ENCODE data around the gene WDR54.

- TF ChIP-seq, protein P1, sequence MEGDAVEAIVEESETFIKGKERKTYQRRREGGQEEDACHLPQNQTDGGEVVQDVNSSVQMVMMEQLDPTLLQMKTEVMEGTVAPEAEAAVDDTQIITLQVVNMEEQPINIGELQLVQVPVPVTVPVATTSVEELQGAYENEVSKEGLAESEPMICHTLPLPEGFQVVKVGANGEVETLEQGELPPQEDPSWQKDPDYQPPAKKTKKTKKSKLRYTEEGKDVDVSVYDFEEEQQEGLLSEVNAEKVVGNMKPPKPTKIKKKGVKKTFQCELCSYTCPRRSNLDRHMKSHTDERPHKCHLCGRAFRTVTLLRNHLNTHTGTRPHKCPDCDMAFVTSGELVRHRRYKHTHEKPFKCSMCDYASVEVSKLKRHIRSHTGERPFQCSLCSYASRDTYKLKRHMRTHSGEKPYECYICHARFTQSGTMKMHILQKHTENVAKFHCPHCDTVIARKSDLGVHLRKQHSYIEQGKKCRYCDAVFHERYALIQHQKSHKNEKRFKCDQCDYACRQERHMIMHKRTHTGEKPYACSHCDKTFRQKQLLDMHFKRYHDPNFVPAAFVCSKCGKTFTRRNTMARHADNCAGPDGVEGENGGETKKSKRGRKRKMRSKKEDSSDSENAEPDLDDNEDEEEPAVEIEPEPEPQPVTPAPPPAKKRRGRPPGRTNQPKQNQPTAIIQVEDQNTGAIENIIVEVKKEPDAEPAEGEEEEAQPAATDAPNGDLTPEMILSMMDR (IDR thresholded peaks at IDR 0.05; ENCODE audit: low read depth, low read length, poor library complexity, severe bottlenecking) = no peak
- TF ChIP-seq EZH2phosphoT487 (IDR thresholded peaks at IDR 0.05; ENCODE audit: borderline replicate concordance, low read length) = no peak
Measured at GRCh38 chr2:74383254-74383653, 38.3 kb upstream of the WDR54 start.
